Stimulated activated CD4-positive, alpha-beta T cell treated with anti-CD3 and anti-CD28 coated beads, Interleukin-4, amount 100 ng/mL, for 1 hour (primary cell): Measurements from ENCODE around the gene SSRP1.

Experiments
- DNase-seq: peaks from one replicate; pipeline ENCODE4 v3.0.0-alpha.2; 2020

Gene SSRP1

DNA sequence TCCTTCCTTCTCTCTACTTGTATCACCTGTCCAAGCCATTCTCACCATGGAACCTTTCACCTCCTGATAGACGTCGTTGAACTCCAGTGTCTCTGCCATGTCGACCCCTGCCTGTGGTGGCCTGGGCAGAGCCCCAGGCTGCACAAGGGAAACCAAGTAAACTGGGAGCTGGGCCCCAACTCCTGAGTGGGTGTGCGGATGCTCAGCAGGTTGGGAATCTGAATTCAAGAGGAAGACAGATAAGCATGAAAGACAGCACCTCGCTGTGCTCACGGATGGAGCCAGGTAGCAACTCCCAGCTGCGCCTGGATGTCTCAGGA is 709 bp downstream of the SSRP1 start:
- no peak for DNase-seq

DNA sequence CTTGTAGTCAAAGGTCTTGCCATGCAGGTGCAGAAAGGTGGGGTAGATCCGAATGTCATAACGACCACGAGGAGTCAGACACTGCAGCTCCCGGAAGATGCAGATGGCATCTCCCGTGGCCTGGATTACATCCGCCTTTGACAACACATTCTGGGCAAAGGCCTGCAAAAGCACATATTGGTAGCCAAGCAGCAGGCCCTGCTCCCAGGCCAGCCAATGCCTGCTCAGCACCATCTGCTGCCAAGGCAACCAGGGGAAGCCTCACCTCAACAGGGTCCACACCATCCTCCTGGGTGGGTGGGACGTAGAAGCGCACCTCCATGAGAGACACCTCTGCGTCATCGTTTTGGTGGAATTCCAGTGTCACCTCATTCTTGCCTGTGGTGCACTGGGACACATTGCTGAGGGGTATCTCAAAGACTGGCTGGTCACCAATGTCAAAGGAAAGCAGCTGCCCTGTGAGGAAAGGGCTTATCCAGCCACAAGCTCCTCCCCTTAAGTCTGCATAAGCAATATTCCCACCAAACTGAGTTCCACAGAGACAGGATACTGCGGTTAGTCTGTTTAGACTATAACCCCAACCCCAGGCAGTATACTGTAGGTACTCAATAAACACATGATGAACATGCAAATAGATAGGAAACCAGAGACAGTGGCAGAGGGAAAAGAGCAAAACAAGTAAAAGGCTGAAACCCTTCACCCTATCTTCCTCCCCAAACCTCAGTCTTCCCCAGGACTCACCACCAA is 2.8 kb downstream of the SSRP1 start:
- DNase-seq, result no peak

DNA sequence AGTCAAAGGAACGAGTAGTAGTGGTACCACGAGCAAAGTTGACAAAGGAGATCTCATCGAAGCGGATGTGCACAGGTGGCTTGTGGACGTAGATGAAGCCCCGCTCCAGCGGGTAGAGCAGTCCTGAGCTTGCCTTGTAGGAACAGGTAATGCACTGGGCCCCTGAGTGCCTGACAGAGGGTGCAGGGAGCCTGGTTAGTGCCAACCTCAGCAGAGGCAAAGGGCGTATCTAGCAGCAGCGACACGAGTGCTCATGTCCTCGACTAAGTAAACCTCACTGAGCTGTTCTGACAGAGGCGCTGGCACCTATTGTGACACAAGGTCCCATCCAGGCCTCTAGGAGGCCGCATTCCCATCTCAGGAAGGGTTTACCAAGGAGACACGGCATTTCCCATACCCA is 4.0 kb downstream of the SSRP1 start:
- no peak for DNase-seq

DNA sequence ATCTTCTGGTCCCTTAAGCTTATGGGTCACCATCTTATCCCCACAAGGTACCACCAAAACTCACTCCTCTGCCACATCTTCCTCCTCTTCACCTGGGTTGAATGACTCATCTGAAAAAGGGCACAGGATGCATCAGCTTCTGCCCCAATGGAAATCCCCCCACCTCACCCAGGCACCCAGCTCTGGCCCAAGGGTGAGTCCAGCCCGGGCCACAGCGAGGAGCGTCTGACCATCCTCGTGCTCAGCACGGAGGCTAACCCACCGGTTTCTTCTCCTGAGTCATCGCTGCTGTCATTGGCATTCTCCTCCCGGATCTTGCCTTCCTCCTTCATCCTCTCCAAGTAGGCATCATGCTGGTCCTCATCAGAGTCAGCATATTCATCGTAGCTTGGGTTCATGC is 5.7 kb downstream of the SSRP1 start:
- no peak for DNase-seq

DNA sequence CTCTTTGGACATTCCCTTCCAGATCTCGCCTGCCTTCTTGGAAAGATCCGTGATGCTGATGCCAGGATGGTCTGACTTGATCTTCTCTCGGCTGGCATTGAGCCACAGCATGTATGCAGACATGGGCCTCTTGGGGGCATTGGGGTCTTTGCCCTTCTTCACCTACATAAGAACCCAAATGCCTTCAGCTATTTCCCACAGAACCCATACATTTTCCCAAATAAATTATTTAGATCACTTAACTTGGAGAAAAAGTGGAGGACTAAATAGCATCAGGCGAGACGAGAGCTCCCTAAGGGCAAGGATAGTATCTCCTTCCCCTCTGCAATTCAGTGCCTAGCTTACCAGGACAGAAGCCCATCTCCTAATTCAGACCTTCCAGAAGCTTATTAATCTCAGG is 8.0 kb downstream of the SSRP1 start:
- no peak for DNase-seq

DNA sequence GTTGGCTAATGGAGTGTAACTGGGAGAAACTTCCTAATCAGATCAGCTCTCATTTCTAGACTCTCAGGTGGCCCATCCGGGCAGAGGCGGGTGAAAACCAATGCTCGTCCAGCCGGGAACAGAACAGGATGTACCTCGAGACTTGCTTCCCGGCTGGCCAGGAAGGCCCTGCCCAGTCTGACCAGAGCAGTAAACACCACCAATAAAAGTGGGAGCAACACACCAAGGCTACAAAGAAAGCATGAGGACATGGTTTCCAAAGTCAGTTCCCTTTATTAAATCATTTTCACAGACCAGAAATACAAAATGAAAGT is 10.0 kb downstream of the SSRP1 start:
- DNase-seq, result no peak

DNA sequence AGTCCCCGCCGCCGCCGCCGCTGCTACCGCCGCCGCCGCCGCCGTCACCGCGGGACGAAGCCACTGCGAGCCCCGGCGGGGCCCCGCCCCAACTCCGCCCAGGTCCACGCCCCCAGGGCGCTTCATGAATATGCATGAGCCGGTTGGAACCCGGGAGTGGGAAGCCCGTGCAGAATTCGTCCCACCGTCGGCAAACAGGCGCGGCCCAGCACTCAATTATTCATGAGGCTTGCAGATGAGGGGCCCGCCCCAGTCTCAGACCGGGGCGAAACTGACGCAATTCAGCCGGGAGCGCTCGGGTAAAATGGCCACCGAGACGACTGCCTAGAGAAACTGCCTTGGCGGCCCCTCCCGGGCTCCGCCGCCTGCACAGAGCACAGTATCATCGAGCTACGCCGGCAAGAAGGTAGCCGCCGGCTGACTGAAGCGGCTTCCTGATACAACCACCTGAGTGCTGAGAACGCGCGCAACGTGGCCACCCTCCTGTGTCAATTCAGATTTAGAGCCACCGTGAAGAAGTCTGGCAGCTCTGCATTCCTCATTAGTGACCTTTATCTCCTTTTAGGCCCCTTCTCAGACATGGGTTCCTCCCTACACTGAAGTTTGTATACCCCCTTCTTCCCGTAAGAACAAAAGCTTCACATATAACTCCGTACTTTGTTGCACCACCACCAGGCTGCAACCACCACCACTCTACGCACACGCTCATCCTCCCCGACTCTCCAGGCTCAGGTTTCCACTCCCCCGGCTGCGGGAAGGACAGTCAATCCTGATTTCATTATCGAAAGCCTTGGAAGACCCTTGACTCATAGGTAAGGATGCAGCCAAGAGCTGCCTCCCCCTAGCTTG is 10.6 kb downstream of the SSRP1 start, which contains the start of gene TNKS1BP1:
Gene TNKS1BP1 (minus strand): TSS at position 67 of the 849 bp plus-strand sequence. CDS start 3,067 bp downstream, outside the sequence.
- DNase-seq, result peak; percentile 92

DNA sequence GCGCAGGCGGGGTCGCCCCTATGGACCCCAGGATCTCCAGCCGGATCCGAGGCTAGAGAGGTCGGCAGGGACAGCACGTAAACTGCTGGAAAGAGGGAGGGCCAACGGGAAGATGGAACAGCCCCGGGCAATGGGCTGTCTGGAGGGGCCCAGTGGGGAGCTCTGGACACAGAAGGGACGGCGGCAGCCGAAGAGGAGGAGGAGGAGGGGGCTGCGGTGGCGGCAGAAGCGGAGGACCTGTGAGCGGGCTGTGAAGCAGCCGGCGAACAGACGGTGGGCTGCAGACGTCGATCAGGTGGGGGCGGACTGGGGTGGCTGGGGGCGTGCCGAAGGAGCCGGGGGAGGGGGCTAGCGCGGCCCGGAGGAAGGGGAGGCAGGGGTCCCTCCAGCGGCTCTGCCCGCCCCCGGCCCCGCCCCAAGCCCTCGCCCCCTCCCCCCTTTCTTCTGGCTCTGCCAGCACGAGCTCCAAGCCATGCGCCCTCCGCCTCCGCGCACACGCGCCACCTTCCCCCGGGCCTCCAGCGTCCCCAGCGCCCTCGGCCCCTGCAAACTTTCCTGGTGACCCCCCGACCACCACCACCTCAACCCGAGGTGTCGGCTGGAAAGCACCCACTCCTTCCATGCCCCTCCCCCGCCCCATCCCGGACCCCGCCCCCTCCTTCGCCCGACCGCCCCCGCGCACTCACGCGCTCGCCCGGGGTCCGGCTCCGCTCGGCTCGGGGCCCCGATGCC is 11.4 kb downstream of the SSRP1 start:
- DNase-seq, result no peak

DNA sequence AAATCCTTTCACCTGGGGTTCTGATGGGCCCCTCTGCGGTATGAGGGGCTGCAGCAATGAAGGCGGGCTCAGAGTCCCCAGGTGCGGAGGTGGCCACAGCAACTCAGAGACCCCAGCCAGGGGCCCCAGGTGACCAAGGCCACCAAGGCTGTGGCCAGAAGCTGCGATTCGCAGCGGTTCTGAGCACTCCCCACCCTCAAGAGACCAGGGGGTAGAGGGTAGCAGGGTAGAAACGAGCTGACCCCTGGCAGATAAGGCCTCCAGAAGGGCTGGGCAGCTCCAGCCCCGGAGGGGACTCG is 11.9 kb downstream of the SSRP1 start:
- DNase-seq, result no peak

DNA sequence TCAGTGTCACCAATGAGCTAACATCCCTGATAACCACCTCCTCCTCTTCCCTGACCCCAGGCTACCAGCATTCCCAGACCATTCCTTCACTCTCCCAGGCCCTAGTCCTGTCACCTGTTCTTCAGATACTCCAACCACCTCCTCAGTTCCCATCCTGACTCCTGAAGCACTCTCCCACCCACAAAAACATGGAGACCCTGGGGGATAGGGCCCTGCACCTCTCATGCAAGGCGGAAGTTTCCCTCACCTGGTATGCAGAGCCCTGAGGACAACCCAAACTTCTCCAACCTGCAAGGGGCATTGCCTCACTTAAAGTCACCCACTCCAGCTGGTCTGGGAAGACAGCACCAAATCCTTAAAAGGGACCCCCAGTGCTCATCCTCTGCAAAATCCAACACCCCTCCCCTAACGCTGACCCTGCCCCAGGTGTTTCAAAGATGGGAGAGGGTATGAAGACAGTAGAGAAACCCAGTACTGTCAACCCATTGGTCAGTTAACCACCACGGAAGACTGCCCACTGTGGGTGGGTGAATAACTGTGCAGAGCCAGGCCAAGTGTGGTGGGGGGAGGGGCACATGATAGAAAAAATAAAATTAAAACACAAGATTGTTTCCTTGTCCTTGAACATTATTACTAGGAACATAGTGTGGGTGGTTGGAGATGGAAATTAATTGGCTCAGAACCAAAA is 12.4 kb downstream of the SSRP1 start:
- no peak for DNase-seq

DNA sequence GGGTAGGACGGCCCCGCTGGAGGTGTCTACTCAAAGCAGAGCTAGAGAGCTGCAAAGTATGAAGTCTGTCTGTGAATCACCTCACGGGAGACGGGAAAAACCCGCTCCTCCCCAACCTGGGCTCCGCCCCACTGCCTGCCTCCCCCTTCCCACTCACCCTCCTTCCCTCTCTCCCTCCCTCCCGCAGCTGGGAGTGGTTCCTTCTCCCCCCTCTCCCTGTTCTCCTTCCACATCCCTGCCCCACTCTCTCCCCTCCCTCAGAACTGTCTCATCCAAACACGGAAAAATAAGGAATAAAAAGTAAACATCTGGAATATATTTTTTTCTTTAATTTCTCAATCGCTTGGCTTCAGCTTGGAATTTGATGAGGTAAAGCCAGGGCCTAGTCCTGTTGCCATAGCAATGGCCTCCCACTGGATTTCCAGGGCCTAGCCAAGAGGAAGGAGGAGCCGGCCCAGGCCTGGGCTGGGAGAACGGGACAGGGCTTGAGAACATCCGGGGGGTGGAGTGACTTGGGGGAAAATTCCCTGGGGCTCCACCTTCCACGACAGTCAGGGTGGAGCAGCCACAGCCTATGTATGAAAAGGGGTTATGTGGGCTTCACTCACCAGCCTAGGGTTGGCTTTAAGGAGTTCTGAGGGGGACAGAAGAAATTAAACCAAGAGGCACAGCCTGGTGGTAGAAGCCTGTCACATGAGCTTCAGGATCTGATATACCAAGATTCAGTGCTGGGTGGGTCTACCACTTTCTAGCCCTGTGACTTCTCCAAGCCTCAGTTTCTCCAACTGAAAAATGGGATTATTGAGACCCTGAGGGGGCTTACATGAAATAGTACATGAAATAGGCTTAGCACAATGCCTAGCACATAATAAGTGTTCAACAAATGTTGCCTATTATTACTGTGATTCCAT is 13.2 kb downstream of the SSRP1 start:
- peak; percentile 25 for DNase-seq

DNA sequence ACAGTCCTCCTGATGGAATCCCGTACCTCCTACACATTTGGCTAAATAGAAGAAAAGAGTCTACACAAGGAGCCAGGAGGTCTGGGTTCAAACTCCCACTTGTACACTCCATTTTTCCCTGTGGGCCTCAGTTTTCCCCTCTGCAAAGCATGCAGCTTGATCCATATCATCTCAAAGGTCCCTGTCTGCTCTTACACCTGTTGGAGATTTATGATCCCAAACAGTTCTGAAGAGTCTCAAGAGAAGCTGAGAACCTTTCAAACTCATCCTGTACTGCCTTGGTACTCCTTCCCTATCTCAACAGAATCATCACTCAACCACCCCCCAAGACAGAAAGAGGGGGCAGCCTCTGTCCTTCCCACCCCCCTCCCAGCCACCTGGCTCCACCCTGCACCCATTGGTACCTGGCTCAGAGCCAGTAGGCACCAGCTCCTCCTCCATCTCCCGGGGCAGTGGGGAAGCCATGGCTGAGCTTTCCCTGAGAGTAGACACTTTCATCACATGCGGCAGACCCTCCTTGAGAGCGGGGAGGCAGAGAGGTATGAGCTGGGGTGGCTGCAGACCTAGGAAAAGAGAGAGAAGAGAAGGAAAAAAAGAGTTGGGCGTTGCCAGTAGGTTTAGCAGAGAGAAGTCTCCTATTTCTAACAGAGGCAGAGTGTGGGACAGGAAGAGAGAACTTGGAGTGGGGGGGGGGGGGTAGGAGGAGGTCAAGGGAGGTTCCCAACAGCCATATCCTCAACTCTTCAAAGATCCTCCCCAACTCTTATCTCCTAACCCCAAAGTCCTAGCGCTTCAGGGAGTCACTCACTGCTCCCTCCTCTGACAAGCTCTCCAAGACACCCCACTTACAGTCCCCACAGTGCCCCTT is 14.1 kb downstream of the SSRP1 start:
- no peak for DNase-seq

DNA sequence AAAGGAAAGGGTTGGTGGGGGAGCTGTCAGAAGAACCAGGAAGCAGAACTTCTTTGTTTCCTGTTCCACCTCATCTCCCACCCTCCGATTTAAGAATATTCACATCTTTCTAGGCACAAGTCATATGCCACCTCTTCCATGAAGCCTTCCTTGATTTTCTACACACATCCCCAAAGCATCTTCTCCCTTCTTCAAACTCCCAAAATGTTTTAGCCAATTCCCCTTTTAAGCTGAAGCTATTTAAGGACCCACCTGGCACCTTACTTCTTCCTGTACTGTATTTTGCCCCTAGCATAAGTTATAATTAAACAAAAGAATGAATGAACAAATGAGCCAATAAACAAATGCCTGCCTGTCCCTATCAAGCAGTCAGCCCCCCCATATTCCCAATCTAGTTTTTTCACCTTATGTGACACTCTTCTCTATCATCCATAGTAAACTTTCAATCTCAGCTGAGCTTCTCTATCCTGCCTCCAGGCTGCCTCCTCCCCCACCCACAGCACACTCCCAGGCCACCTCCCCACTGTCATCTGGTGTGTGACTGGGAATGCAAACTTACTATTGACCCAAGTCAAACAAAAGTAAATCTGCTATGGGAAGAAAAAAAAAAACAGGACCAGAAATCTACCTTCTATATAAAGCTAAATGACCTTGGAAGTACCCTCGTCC is 14.8 kb downstream of the SSRP1 start:
- no peak for DNase-seq

DNA sequence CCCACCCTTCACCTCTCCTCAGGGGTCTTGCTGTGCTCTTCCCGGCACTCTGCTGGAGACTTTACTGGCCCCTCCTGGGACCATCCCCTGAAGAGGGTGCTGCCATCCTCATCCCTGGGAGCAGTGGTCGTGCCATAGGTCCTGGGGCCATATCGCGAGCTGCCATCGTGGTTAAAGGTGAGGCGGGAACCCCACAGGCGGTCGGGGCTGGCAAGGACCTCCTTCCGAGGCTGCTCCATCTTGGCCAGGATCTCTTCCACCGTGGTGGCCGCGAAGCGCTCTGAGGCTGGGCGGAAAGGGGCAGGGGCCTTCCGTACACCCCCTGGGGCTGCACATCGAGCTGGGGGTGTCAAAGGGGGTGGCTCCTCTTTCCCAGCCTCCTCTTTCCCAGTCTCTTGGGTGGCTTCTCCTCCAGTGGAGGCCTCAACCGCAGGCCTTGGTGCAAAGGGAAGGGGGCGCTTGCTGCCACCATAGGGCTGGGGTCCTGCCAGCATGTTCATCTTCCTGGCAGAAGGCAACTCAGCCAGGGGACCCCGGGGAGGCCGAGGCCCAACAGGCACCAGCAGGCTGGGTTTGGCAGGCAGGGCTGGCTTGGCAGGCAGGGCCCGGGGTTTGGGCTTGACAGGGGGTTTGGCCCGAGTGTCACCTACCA is 15.5 kb downstream of the SSRP1 start:
- no peak for DNase-seq

DNA sequence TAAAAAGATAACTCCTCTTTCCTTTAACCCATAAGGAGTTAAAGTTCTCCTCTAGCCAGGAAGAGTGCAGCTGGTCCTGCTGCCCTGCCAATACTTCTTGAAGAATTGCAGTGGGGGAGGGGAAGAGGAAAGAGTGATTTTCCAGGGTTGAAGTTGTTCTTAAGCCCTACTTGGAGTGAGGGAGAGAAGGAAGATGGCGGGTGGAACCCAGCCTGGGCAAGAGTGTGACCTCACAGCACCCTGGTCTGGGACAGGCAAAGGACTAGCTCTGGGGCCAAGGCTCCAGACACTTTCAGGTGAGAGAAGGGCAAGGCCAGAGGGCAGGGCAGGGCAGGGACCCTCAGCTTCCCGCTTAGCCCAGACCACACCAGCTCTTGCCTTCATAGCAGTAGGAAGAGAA is 17.5 kb downstream of the SSRP1 start:
- DNase-seq, result no peak

DNA sequence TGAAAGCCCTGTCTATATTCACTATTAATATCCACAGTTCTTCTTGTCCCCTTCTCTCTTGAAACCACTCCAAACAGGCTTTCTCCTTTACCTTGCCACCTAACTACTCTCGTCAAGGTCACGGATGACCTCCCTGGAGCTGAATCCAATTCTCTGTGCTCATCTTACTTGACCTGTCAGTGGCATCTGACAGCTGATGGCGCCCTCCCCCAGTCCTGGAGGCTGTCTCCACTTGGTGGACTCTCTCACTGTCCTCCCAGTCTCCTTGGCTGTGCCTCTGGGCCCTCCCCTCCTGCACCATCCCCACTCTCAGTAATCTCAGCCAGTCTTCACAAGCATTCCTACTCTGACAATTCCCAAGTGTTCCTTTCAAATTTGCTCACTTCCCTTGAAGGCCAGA is 19.7 kb downstream of the SSRP1 start:
- DNase-seq, result no peak

DNA sequence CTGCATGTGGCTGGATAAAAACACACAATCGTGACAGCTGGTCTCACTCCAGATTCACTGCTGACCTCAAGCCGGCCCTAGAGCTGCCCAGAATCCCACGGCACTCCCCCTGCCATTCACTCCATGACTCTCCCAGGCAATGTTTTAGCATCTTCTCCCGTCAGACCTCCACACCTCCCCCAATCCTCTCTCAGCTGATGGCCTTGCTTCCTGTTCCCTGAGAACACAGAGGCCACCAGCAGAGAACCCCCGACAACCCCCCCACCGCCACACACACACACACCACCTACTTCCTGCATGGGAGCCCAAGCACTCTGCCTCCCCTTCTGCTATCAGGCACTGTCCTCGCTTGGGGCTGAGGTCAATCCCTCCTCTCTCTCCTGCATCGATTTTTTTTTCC is 20.2 kb downstream of the SSRP1 start:
- no peak for DNase-seq

DNA sequence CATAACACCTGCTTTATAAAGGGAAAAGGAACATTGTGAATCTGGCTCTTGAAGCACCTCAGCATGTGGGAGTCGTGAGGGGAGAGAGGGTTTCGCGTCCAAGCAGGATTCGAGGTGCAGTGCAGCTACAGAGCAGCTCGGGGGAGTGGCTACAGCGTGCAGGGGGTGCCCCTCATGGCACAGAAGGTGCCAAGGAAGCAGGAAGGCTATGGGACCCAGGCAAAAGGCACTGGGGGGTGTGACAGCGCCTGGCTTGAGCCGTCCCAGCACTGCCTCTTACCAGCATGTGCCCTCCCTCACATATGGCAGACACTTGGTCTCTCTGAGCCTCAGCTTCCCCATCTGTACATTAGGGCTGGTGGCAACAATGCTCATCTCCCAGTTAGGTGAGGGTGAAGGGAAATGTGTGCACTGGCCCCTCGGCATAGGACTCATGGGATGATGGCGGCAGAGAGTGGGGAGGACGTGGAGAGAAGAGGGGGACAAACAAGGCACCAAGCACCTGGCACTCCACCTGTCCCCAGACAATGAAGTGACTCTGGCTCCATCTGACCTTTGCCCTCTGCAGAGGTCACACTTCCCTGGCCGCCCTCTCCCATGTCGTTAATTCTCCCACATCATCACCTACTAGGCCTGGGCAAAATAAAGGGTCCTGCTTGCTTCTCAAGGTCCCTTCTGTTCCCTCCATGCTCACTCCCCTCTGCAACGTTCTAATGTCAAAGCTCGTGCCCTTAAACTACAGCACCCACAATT is 21.3 kb downstream of the SSRP1 start:
- no peak for DNase-seq

DNA sequence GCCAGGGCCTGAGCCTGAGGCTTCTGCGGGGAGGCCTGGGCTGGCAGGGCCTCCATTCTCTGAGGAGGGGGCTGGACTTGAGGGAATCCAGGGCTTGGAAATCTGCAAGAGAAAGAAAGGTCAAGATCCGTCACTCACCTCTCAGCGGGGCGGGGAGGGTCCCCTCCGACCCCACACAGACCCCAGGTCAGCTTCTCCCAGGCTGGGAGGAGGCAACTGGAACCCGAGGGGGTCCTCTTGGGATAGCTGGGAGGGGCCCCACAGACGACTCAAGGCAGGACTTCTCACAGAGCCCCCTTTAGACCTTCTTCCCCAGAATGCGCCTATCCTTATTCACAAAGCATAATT is 21.9 kb downstream of the SSRP1 start:
- DNase-seq, result no peak
